Spleen (tissue), 11 donors: Measurements from ENCODE around the gene CFLAR. TPM values are rescaled to one million over a fixed set of nuclear protein-coding genes. Genes with fewer than 3 reads are reported as not detected.

Source experiments
- DNase-seq: peaks from one replicate; pipeline ENCODE4 v3.0.0-alpha.2; 2020
- H3K27ac ChIP-seq, 8 donors: fragments of 200-600 bp; sonication (generic) in 7 of 8; 1 replicate in 4 of 8; 2 replicates in 4 of 8; pipeline versions ENCODE4 v1.5.0 to v1.8.0; 2016 to 2021; ENCODE audit warnings: inconsistent platforms in 4 of 8, mild to moderate bottlenecking in 4 of 8, moderate library complexity in 1 of 8
- H3K27me3 ChIP-seq, 7 donors: fragments of 200-600 bp; sonication (generic) in 6 of 7; replicated peaks in 1 of 7; 1 replicate in 4 of 7; 2 replicates in 3 of 7; pipeline versions ENCODE4 v1.5.0 to v1.8.0; 2016 to 2021; ENCODE audit warnings: inconsistent platforms in 3 of 7, mild to moderate bottlenecking in 1 of 7
- H3K36me3 ChIP-seq, 6 donors: fragments of 200-600 bp; sonication (generic) in 5 of 6; 1 replicate in 4 of 6; 2 replicates in 2 of 6; pipeline versions ENCODE4 v1.5.0 to v1.8.0; 2016 to 2021; ENCODE audit warnings: inconsistent platforms in 2 of 6
- H3K4me1 ChIP-seq, 6 donors: fragments of 200-600 bp; sonication (generic) in 5 of 6; 1 replicate in 3 of 6; 2 replicates in 3 of 6; pipeline versions ENCODE4 v1.5.0 to v1.8.0; 2016 to 2021; ENCODE audit warnings: inconsistent platforms in 3 of 6
- H3K4me3 ChIP-seq, 8 donors: fragments of 200-600 bp; sonication (generic) in 7 of 8; 1 replicate in 4 of 8; 2 replicates in 4 of 8; pipeline versions ENCODE4 v1.5.0 to v1.8.0; 2016 to 2021; ENCODE audit warnings: inconsistent platforms in 4 of 8, mild to moderate bottlenecking in 4 of 8, moderate library complexity in 2 of 8
- H3K9me3 ChIP-seq, 8 donors: fragments of 200-600 bp; sonication (generic) in 7 of 8; 1 replicate in 4 of 8; 2 replicates in 4 of 8; pipeline versions ENCODE4 v1.5.0 to v1.8.0; 2016 to 2021; ENCODE audit warnings: inconsistent platforms in 4 of 8
- CTCF ChIP-seq, 11 experiments: fragments of 200-600 bp in 7 of 11; fragments of 450-650 bp in 4 of 11; sonication (generic) in 4 of 11; IDR thresholded peaks in 8 of 11; conservative IDR thresholded peaks in 3 of 11; 1 replicate in 7 of 11; 2 replicates in 4 of 11; pipeline versions ENCODE4 v1.4.0 to v1.8.0; 2016 to 2021; ENCODE audit warnings: antibody characterized with exemption in 11 of 11, inconsistent platforms in 4 of 11, mild to moderate bottlenecking in 1 of 11
- POLR2A ChIP-seq, 3 donors: fragments of 450-650 bp; IDR thresholded peaks; one replicate each; pipeline ENCODE4 v1.5.1; 2017; ENCODE audit warnings: antibody characterized with exemption in 3 of 3, mild to moderate bottlenecking in 1 of 3
- POLR2AphosphoS5 ChIP-seq, 3 donors: sonication (generic); formaldehyde crosslinking; IDR thresholded peaks; one replicate each; pipeline ENCODE4 v1.5.1; 2017; ENCODE audit warnings: antibody characterized with exemption in 3 of 3
- WGBS, 5 donors: extraction: QIAGEN DNeasy Blood & Tissue Kit in 3 of 5; methylation state at CpG; one replicate each; pipeline versions ENCODE4 v1.1.5 to v1.1.7; 2013 to 2018; 5-methylcytosine and 5-hydroxymethylcytosine counted together
- intact Hi-C: fragments of 100-400 bp; cut with DNase I; formaldehyde crosslinking; loops from one replicate; pipeline ENCODE4 v1.15.0; 2023; ENCODE audit warnings: low total_unique reads
- polyA plus RNA-seq, 3 donors: library from polyadenylated mRNA; stranded (reverse); fragments of 200-250 nt; gene quantifications; one replicate each; pipeline ENCODE4 v1.2.1, GENCODE V29; 2013
- total RNA-seq, 7 donors: library from RNA; depleted of rRNA in 3 of 7; stranded (reverse); fragments of >200 nt in 3 of 7; fragmentation: NEBNext Ultra II Directional in 4 of 7; extraction: Animal tissue kit (Norgen Biotek cat#: 25700) in 4 of 7; gene quantifications; one replicate each; pipeline versions ENCODE4 v1.1.0 to v1.2.1, GENCODE V29; 2016 to 2021
- donor health status: healthy with polysubstance abuse.
- donor health status: DM: no; HTN: no; CAD: no; lungs with moderate emphysema.
- donor health status: DM: no; HTN: no; CAD: no.
- donor health status: Bipolar disorder and iron deficiency.
- donor health status: healthy.
- donor health status: DM: no; HTN: no; CAD: no.
- donor health status: DM: yes; HTN: yes; CAD: no.

CFLAR gene
- total and polyA plus RNA-seq, 10 donors = 64.0 to 511 (median 360) TPM

GRCh38 chr2:201111096-201111495 is 4.9 kb upstream of the CFLAR start:
- TF ChIP-seq CTCF (IDR thresholded peaks at IDR 0.05 in 8 of 11, conservative IDR thresholded peaks at IDR 0.05 in 3 of 11) (no peak), POLR2AphosphoS5 (IDR thresholded peaks at IDR 0.05) (no peak), POLR2A (IDR thresholded peaks at IDR 0.05) (no peak)
- Histone ChIP-seq H3K4me3 (no peak overlapping the region), H3K4me1 (peaks cover 0 to 40% (median 19%) of the 10 kb centered on the region in 6 donors), H3K27me3 (no peaks in the 10 kb centered on the region), H3K36me3 (peaks cover 0 to 10% (median 0%) of the 10 kb centered on the region in 6 donors), H3K9me3 (no peaks in the 10 kb centered on the region), H3K27ac (peak overlapping the region in 1 of 8 donors; percentile 30)
- no peak for DNase-seq
- WGBS, 5 donors = 94 to 99% (median 95%) methylated on average over 3 of the region's 3 CpGs
- intact Hi-C loops = no loop called here

GRCh38 chr2:201114350-201114749 is 1.6 kb upstream of the CFLAR start:
- 92 to 96% (median 95%) methylated on average over 4 of the region's 4 CpGs for WGBS, 5 donors
- H3K27ac ChIP-seq = peak overlapping the region in 6 of 8 donors; percentile 99 to 100 (median 100)
- no peaks in the 10 kb centered on the region for H3K9me3 ChIP-seq
- no peak for TF ChIP-seq POLR2AphosphoS5 (IDR thresholded peaks at IDR 0.05)
- TF ChIP-seq CTCF (IDR thresholded peaks at IDR 0.05 in 8 of 11, conservative IDR thresholded peaks at IDR 0.05 in 3 of 11) = no peak
- TF ChIP-seq POLR2A (IDR thresholded peaks at IDR 0.05) = no peak
- peak overlapping the region in 5 of 8 donors; percentile 2 to 81 (median 78) for H3K4me3 ChIP-seq
- peaks cover 0 to 60% (median 25%) of the 10 kb centered on the region in 6 donors for H3K4me1 ChIP-seq
- no peaks in the 10 kb centered on the region for H3K36me3 ChIP-seq
- DNase-seq = no peak
- intact Hi-C loops = no loop called here
- no peaks in the 10 kb centered on the region for H3K27me3 ChIP-seq

GRCh38 chr2:201114846-201115245 is 1.1 kb upstream of the CFLAR start:
- TF ChIP-seq POLR2A (IDR thresholded peaks at IDR 0.05) (no peak), POLR2AphosphoS5 (IDR thresholded peaks at IDR 0.05) (no peak)
- peaks cover 0 to 65% (median 27%) of the 10 kb centered on the region in 6 donors for H3K4me1 ChIP-seq
- no peak for DNase-seq
- H3K27me3 ChIP-seq = no peaks in the 10 kb centered on the region
- H3K36me3 ChIP-seq = no peaks in the 10 kb centered on the region
- H3K27ac ChIP-seq = peak overlapping the region in 7 of 8 donors; percentile 99 to 100 (median 100)
- no peaks in the 10 kb centered on the region for H3K9me3 ChIP-seq
- intact Hi-C loops = no loop called here
- H3K4me3 ChIP-seq = peak overlapping the region in 5 of 8 donors; percentile 2 to 81 (median 78)

GRCh38 chr2:201116959-201117734 is 1.2 kb downstream of the CFLAR start:
- no peak for DNase-seq
- Histone ChIP-seq H3K4me1 (peaks cover 8 to 83% (median 49%) of the 10 kb centered on the region in 6 donors), H3K4me3 (peak overlapping the region; percentile 57 to 81 (median 78)), H3K36me3 (peaks cover 0 to 14% (median 0%) of the 10 kb centered on the region in 6 donors), H3K27ac (peak overlapping the region; percentile 89 to 100 (median 100)), H3K27me3 (no peaks in the 10 kb centered on the region), H3K9me3 (no peaks in the 10 kb centered on the region)
- 0 to 2% (median 1%) methylated on average over 22 of the region's 22 CpGs for WGBS, 5 donors
- intact Hi-C loops = no loop called here
- TF ChIP-seq POLR2A (IDR thresholded peaks at IDR 0.05) = peak in 1 of 3 donors; percentile 76
- peak in 1 of 3 donors; percentile 72 for TF ChIP-seq POLR2AphosphoS5 (IDR thresholded peaks at IDR 0.05)
- TF ChIP-seq CTCF (IDR thresholded peaks at IDR 0.05 in 8 of 11, conservative IDR thresholded peaks at IDR 0.05 in 3 of 11) = peak; percentile 16 to 78 (median 54)
